Right renal pelvis (tissue), 4 donors: ENCODE measurements around the gene IL15RA. TPM values are rescaled to one million over a fixed set of nuclear protein-coding genes. Genes with fewer than 3 reads are reported as not detected.
"Not testable (repeated sequence)": the region's sequence is repeated elsewhere in the genome, so short reads cannot be mapped to it uniquely, and the experiment has no call there.

Experiments
- DNase-seq, 4 donors: peaks; one replicate each; pipeline ENCODE4 v3.0.0-alpha.2; 2013; ENCODE audit warnings: low read depth in 4 of 4, low spot score in 3 of 4, missing footprints in 1 of 4
- polyA plus RNA-seq, 4 donors: library from polyadenylated mRNA; unstranded; fragments of 120-200 nt; gene quantifications; one replicate each; pipeline ENCODE4 v1.2.1, GENCODE V29; 2013; ENCODE audit not compliant: insufficient read length in 4 of 4

The IL15RA gene
- polyA plus RNA-seq, 4 donors, result 1.5 to 2.4 (median 2.0) TPM

DNA sequence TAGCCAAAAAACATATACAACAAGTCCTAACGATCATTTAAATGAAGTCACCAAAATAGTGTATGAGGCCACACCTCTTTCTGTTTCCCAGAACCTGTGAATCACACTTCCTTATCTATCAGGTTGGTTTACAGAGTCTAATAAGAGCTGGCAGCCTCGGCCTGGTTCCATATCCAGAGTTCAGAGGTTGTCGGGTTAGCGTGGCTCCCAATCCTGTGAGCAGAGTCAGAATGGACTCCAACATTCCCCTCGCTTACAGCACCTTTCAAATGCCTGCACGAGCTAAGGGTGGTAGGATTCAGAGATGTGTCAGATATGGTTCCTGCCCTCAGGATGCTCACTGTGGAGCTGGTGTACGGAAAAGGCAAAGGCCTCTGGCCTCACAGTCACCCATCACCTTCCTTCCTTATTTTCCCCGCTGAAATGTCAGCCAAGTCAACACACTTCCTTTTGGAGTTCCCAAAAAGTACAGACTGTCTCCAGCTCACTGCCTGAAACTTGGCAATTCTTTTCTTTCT is 6.0 kb downstream of the IL15RA start:
- no peak for DNase-seq

DNA sequence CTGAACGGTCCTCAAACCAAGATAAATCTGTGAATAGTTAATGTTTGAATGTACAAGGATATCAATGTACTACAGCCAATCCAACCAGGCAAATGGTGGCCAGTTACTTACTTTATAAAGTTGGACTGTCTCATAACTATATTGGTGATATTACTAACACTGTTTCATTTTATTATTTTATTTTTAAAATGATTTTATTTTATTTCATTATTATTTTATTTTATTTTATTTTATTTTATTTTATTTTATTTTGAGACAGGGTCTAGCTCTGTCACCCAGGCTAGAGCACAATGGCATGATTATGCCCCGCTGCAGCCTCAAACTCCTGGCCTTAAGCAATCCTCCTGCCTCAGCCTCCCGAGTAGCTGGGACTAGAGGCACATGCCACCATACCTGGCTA is 6.8 kb downstream of the IL15RA start:
- no peak for DNase-seq

DNA sequence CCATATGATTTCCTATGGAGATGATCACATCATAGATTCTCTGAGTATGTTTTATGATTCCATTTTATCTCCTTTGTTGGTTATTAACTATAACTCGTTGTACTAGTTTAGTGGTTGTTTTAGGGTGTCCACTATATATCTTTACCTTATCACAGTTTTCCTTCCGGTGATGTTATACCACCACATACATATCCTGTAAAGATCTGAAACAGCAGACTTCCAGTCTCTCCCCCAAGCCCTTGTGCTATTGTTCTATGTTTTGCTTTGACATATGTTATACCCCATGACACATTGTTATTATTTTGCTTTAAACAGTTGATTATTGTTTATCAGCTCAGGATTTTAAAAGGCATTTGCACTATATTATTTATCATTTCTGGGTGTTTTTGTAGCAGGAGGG is 7.3 kb downstream of the IL15RA start:
- no peak for DNase-seq

DNA sequence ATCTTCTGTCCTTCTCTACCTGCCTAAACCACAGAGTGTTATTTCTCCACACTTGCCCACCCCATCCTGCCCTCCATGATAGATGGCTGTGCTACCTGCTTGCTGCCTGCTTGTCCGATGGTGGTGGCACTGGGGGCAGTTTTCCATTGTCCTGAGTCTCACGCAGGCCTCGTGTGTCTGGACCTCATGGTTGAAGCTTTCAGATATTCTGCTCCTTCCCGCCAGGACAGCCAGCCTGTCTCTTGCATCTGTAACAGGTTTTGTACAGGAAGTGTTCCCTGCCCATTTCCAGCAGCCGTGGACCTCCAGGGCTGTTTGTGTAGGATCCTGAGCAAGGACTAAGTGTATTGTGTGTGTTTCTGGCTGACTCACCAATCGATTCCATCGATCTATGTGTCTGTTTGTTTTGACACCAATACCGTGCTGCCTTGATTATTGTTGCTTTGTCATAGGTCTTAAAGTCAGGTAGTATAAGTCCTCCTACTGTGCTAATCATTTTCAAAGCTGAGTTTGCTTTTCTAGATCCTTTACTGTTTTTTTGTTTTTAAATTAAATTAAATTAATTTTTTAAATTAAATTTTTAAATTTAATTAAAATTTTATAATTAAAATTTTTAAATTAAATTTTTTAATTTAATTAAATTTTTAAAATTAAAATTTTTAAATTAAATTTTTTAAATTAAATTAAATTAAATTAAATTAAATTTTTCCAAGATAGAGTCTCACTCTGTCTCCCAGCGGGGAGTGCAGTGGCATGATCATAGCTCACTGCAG is 8.5 kb downstream of the IL15RA start:
- DNase-seq, result no peak

DNA sequence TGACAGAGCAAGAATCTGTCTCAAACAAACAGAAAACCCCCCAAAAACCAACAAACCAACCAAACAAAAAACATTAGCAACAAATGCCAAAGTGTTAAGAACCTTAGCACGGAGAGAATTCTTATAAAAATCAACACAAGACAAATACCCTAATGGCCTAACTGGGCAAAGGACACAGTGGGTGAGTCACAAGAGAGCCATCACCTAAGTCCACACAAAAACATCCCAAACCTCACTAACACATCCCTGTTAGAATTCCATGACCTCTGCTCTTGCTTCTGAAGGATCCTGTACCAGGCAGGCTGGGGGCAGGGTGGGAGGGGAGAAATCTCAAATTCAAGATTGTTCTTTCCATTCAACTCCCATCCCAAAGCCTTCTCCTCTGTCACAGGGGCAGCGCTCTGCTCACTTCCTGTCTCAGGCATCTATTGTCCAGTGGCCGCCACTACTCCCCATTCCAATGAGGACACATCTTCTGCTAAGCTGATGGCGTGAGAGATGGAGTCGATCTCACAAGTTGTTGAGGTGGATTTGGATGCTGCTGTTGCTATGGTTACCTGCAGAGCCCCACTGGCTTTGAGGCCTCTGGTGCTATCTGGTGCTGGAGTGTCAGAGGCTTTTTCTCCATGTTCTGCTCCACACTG is 9.2 kb downstream of the IL15RA start:
- DNase-seq, result no peak

DNA sequence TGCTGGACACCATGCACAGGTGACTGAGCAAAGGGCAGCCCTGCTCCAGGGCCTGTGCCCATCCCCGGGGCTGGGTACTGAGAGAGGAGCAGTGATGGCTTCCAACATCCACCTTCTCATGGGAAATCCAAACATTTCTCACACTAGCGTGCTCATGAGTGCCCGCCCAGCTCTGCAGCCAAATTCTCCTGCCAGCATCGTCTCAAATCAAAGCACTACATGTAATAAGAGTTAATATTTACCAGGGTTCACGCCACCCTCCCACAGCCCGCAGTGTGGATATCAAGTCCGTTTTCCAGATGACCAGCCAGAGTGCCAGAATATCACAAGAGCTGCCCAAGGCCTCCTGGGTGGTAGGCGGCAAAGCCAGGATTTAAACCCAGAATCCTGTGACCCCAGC is 12.1 kb downstream of the IL15RA start:
- DNase-seq, result no peak

DNA sequence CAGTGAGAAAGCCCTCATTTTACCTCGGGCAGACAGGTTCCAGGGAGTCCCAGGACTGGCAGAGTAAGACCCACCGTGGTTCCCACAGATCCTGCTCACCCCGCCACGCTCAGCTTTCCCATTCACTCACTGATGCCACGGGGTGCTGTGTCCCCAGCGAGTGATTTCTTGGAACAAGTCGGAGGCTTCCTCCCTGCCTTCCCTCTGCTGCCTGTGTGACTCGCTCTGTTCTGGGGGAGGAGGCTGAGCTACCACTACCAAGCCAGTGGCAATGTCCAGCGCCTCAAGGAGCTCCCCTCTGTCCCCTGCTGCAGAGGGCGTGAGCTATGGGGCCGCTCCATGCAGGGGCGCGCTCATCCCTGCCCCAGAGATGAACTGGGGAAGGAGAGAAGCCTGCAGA is 12.6 kb downstream of the IL15RA start:
- DNase-seq, result no peak

DNA sequence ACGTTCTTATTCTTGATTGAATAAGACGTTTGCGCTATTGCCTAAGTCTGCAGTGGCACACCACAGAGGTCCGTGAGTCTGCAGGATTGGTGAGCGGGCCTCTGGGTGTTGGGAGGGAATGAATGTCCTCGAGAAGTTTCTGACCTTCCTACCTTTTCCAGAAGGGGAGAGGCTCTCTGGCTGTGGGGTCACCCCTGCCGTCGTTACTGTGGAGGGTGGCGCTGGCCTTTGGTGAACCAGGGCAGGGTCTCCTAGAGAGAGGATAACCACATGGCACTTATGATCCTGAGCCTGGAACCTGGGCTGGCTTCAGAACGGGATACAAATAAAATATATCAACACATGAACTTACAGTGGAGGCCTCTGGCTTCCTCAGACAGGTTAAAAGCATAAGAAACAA is 13.8 kb downstream of the IL15RA start:
- DNase-seq, result no peak

DNA sequence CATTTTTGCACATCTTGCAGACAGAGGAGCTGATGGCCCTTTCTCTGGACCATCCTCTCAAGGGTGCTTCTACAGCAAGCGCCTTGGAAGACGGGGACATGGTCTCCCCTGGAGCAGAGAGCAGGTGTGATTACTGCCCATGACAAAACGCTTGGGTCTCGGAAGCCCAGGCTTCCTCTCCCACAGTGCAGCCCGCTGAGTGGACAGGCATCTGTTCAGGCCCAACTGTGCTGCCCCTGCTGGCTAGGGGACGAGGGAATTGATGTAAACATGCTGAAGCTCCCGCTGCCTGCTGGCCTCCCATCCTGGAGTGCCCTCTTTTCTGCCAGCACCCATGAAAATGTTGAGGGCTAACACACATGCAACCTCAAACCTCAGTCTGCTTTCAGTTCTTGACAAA is 14.3 kb downstream of the IL15RA start:
- DNase-seq, result no peak

DNA sequence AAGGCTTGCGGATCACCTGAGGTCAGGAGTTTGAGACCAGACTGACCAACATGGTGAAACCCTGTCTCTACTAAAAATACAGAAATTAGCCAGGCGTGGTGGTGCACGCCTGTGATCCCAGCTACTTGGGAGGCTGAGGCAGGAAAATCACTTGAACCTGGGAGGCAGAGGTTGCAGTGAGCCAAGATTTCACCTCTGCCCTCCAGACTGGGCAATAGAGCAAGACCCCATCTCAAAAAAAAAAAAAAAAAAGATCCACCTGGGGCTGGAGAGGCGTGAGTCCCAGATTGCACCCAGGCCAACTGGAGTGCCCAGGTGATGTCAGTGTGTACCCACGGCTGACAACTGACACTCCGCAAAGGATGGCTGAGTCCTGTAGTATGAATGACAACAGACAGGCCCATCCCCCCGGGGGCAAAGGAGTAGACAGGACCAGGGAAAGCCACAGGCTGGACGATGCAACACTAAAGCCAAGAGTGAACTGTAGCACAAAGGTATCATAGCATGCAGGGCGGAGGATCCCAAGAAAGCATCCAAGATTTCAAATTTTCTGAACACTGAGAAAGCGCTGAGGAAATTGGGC is 14.9 kb downstream of the IL15RA start:
- not testable (repeated sequence) for DNase-seq

DNA sequence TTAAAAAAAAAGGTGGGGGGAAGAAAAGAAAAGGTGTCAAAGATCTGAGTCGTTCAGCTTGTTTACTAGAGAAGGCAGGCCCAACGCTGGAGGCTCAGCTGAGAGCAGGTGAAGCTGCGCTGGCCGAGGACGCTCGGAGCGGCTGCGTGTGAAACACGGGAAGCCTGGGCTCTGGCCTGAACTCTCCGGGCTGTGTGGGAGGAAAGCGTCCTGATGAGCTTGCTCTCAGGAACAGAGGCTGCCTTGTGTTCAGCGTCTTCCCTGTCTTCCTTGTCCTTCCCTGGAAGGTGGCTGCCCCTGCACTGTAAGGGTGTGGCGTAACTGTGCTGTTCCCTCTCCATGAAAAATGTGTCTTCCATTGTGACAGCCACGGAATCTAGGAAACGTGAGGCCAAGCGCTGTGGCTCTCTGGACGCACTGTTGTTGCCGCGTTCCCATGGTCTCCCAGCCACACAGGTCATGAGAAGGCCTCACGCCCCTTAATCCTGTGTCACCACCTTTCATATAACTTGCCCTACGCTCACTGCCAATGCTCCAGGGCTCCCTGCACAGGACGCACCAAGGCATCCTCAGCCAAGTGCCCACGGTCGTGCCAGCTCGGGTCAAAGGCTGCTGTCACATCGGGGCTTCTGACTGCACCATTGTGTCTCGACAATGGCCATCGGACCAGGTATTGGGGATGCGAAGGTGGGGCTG is 15.8 kb downstream of the IL15RA start:
- DNase-seq, result no peak

DNA sequence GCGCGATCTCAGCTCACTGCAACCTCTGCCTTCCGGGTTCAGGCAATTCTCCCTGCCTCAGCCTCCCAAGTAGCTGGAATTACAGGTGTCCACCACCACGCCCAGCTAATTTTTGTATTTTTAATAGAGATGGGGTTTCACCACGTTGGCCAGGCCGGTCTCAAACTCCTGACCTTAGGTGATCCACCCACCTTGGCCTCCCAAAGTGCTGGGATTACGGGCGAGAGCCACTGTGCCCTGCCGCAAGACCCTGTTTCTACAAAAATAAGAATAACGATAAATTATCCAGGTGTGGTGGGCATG is 16.4 kb downstream of the IL15RA start:
- DNase-seq, result not testable (repeated sequence)

DNA sequence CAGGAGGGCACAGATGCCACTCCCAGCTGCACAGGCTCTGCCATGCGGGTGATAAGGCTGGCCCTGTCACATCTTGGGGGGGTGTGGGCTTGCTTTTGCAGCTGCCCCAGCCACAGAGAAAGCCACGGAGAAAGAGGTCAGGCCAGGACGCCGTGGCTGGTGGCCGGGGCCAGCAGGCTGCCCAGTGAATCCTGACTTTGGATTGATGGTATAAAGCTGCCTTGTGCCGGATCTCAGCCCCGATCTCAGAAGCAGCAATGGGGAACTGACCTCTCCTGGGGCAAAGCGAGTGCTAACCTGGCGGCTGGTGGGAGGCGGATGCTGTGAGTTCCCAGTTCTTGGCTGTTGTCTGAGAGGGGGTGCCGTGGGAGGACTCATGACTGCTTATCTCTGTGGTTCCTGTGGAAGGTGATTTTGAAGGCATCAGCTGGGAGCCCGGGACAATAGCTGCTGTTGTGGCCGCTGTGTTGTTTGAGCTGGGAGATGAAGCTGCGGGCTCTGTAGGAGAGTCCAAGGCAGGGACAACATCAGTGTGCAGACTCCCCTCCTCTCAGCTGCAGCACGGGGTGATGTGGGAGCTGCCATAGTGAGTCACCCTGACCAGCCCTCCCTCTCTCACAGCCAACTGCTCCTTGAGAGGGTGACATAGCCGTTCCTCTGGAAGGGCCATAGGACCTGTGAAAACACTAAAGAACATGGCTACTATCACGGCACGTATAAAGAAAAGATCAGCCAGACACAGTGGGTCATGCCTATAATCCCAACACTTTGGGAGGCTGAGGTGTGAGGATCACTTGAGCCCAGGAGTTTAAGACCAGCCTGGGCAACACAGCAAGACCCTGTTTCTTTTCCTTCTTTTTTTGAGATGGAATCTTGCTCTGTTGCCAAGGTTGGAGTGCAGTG is 17.0 kb downstream of the IL15RA start:
- no peak for DNase-seq

DNA sequence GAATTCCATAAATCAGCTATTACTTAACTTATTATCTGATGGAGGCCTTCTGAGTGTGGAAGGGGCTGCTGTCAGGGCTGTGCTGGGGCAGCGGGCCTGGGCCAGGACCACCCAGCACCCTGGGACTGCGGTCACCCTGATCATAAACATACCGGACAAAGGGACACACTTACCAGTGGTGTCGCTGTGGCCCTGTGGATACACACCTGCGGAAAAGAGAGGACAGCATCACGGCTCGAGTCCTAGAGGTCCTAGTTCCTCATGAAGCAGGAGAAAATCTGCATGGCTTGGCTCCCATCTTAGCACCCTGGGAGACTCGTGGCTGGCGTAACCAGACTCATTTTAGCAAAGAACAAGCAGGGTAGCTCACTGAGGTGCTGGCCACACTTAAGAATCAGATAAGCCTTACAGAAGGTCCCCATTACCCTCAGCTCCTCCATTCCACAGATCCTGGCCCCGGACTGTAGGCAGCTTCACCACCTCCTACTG is 17.7 kb downstream of the IL15RA start:
- no peak for DNase-seq

DNA sequence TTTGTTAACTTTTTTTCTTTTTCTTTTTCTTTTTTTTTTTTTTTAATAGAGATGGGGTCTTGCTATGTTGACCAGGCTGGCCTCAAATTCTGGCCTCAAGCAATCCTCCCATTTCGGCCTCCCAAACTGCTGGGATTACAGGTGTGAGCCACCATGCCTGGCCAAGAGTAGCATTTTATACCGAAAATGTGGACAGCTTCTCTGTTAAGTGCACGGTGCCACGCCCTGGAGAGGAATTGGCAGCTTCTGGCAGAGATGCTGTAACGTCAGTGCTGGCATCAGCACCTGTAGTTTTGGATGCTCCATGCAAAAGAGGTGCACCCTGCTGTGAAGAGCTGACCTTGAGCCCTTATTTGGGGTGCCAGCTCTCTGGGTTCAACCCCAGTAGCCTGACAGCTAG is 18.2 kb downstream of the IL15RA start:
- DNase-seq, result no peak

DNA sequence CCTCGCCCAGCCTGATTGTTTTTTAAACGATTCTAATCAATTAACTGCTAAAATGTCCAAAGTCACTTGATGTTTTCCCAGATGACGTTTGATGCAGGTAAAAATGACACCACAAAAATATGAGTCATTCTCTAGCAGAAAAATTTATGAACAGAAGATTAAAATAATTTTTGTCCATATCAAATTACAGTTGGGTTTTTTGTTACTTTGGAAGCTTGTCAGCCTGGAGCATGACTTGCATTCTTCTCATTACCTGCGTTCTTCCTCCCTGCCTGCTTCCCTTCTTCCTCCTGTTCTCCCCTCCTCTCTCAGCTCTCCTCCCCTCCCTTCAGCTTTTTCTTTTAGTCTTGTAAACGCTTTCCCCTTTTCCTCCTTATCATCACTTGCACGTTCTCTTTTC is 18.7 kb downstream of the IL15RA start:
- no peak for DNase-seq

DNA sequence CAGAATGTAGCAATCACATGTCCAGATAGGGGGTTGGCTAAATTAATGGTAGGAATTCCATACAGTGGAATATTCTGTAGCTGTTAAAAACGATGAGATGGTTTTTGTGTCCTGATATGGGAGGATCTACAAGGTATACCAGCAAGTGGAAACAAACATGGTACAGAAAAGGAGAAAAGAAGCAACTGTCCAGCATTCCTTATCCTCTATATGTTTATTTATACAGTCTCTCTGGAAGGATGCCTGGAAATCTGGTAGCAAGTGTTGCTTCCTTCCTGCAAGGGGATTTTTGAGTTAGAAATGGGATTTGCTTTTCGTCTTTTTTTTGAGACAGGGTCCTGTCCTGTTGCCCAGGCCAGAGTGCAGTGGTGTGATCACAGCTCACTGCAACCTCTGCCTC is 19.3 kb downstream of the IL15RA start:
- DNase-seq, result no peak

DNA sequence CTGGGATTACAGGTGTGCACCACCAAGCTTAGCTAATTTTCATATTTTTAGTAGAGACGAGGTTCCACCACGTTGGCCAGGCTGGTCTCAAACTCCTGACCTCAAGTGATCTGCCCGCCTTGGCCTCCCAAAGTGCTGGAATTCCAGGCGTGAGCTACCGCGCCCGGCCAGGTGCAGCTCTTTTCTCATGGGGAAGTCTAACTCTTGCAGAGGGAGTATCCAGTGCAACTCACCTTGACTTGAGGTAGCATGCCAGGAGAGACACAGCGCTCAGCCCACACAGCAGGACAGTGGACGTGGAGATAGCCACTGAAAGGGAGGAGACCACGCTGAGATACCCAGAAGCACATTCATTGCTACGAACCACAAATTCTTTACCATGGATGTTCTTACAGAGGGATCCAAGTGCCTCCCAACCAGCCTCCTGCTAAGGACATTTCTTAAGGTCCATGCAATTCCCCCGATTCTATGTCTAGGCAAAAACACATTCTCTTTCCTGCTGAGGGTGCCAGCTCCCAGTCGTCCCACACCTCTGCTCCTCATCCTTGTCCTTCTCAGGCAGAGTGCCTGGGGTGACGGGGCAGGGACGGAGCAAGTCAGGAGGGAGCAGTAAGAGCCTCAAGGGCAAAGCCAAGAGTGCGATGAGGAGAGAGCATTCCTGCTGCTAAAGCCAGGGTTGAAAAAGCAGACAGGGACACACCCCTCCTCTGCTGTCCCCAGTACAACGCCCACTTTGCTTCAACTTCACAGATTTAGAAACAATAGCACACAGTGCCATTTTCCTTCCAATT is 21.0 kb downstream of the IL15RA start:
- no peak for DNase-seq

DNA sequence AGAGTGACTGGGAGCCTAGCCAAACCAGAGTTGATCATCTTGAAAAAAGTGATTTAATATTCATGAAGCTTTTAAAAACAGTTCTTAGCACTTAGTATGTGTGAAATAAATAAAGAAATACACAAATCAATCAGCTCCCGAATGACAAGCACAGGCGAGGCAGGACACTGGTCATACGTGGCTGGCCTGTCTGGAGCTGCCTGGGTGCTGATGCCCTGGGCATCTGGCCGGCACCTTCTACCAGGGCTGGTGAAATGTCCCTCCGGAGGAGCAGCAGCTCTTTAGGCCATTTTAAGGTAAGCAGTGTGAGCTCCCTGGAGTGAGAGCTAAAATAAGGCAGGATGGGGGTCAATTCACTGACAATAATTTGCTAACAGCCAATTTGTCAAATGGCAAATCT is 23.7 kb downstream of the IL15RA start:
- DNase-seq, result no peak
